Daoy (cell line): ENCODE data around the gene CFAP299. TPM values are rescaled to one million over a fixed set of nuclear protein-coding genes. Genes with fewer than 3 reads are reported as not detected.
A peak's percentile ranks its signal among the peaks of the same experiment; 100 is the strongest.
"Not testable (repeated sequence)": the region's sequence is repeated elsewhere in the genome, so short reads cannot be mapped to it uniquely, and the experiment has no call there.

Source experiments
- DNase-seq: peaks from one replicate; pipeline ENCODE4 v3.0.0-alpha.2; 2015; ENCODE audit warnings: low read depth
- total RNA-seq: library from RNA; depleted of rRNA; stranded (reverse); fragments of >200 nt; shearing (Covaris generic); gene quantifications from 2 replicates; pipeline ENCODE4 v1.2.3, GENCODE V29; 2014

The CFAP299 gene
- total RNA-seq, 1 experiment from 2014 or later: 2.5 TPM

DNA sequence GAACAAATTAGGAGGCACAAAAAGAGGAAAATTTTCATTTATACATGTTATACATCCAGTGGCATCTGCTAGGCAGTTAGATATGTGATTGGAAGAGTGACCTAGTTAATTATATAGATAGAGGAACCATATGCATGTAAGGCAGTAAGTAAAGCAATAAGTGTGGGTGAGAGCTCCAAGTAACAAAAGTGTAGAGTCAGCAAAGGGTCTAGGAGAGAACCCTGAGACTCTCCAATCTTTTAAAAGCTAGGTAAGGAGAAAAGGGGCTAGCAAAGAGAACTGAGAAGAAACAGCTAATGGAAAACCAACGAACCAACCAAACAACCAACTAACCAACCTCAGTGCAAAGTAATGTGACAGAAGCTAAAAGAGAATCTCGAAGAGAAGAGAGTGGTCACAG, 3.8 kb upstream of the CFAP299 start:
- DNase-seq: no peak

DNA sequence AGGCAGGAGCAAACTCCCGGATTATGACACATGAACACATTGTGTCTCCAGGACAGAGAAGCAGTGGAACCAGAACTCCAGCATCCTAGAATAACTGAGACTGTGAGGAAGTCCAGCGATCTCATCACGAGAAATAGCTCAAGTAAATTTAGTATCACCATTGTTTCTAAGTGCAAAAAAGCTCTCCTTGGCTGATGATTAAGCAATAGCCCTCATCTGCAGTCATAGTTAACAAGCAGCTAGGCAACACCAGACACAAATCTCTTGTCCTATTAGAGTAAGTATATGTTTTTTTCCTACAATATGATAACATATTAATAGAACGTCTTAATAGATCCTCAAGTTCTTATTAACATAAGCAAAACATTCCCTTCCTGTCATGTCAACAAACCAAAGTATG, 2.4 kb upstream of the CFAP299 start:
- no peak for DNase-seq

DNA sequence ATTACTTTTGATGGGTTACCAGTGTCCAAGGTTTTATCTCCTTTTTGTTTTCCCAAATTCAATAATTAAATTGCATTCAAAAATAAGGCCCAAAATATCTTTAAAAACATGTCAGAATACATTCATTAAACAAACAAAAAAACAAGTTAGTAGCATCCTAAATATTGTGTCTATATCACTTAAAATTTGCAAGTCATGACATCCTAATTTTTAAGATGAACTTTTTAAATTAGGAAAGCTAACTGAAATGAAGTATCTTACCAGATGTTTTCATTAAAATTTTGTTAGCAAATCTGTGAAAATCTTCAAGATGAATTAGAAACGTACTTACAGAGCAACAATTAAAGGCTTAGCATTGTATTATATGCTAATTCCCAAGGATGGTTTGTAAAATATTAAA, 962 bp upstream of the CFAP299 start:
- DNase-seq: no peak

DNA sequence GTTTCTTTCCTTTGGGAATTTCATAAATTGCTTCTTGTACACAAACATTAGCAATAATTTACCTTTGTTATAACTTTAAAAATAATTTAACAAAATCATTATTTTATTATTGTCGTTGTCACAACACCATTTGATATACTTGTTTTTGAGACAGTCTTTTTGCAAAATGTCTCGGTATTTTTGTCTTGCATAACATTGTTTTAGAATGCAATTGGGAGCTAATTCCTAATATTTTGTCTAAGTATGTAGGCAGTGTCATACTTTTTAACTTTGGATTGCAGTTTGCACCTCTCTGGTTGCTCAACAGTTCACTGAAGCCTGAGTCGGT, 340 bp upstream of the CFAP299 start:
- no peak for DNase-seq

DNA sequence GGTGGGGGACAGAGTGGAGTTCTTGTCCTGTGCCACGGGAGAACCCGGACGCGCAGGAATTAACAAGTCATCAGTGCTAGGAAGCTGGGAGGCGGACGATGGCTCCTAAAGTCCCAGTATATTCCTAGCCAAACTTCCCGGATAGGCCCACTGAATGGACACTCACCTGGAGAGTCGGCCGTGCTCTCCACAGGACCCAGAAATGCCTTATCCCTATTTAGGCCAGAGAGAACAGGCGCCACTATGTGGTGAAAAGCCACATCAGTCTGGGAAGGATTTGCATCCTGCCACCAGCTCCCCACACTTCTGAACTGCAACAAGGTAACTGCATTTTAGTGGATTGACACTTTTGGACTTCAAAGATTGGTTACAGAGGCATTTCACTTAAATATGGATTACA, 1.1 kb downstream of the CFAP299 start:
- DNase-seq: peak; percentile 34

DNA sequence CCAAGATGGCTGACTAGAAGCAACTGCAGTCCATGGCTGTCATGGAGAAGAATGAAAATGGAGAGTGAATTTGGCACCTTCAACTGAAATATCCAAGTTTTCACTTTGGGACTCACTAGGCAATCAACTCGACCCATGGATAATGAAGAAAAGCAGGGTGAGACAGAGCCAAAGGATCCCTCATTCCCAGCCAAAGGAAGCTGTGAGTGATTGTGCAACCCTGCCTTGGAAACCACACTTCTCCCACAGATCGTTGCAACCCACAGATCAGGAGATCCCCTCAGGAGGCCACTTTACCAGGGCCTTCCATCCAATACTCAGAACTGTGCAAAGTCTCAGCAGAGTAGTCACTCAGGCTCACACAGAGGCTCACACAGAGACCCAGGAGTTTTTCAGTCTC, 4.5 kb downstream of the CFAP299 start:
- no peak for DNase-seq

DNA sequence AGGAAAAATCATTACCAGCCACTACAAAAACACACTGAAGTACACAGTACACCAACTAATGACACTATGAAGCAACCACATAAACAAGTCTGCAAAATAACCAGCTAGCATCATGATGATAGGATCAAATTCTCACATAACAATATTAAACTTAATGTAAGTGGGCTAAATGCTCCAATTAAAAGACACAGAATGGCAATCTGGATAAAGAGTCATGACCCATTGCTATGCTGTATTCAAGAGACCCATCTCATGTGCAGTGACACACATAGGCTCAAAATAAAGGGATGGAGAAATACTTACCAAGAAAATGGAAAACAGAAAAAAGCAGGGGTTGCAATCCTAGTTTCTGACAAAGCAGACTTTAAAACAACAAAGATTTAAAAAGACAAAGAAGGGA, 7.2 kb downstream of the CFAP299 start:
- DNase-seq: not testable (repeated sequence)

DNA sequence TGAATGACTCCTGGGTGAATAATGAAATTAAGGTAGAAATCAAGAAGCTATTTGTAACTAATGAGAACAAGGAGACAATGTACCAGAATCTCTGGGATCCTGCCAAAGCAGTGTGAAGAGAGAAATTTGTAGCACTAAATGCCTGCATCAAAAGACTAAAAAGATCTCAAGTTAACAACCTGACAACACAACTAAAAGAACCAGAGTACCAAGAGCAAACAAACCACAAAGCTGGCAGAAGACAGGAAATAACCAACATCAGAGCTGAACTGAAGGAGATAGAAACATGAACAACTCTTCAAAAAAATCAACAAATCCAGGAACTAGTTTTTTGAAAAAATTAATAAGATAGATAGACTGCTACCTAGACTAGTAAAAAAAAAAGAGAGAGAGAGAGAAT, 8.4 kb downstream of the CFAP299 start:
- no peak for DNase-seq

DNA sequence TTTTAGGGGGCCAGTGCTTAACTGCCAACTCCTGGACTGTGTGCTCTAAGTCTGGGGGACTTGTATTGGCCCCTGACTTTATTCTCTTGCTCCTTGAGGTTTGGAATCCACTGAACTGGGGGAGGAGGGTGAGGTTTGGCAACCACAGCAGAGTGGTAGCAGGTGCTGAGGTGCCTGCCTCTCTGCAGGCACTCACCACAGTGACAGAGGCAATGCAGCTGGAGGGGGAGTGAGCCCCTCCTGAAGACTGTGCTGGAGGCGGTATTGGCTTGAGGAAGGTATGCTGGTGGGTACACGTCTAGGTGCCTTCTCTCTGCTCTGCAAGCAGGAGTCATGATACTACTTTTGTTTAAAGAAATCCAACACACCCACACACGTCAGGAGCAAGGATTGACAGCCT, 24.6 kb downstream of the CFAP299 start:
- DNase-seq: no peak

DNA sequence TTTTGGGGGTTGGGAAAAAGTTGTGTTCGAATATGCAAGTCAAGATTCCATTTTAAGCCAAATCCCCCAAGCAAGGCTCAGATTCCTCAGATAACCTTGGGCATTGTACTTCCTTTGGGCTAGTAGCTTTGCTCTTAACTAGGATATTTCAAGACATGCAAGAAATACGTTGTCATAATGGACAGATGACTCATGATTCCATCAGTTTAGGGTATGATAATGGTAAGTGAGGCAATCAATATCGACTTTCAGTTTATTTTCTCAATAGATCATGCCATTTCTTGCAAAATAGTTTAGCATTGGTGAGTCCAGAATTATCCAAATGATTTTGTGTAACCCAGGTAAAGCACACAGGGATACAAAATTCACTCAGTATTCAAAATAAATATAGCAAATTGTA, 25.4 kb downstream of the CFAP299 start:
- no peak for DNase-seq

DNA sequence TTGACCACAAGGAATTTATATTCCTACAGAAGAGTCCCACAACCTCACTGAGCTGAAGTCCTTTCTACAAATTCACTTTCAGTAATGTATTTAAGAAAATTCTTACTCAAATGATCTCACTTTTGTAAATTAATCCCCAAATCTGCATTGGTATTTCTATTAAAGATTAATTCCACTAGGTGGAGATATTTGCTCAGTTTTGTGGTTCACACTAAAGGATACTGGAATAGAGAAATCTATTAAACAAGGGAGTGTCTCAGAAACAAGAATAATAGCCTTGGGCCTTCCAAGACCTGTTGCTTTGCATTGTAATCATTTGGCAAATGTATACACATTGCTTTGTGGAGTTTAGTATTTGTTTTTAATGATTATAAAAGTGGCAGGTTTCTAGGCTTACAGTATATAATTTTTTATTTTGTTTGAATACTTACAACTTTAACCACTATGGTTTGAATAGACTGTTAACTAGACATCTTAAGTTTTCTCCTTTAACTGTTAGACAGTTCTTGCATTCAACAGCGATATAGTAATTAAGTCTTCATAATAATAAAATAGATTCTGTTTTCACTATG, 25.9 kb downstream of the CFAP299 start:
- no peak for DNase-seq

DNA sequence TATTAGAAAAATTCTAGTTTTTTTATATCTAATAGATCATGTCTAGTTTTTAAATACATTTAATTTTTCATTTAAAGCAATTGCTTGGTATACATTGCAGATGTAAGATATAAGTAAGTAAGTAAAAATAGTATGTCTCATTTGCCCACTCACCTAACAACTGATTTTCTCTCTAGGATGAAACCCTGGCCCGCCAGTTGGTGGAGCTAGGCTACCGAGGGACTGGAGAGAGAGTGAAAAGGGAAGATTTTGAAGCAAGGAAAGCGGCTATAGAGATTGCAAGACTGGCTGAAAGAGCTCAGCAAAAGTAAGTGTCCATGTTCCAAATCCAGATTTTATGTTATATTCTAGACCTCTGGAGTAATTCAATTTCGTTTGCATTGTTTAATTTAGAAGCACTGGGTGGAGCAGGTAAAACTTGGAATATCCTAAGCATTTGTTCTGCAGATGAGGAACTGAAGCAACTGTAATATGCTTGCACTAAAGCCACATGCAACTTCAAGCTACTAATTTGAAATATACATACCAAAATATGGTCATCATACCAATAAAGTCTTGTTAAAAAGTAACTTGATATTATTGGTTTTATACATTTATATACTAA, 27.1 kb downstream of the CFAP299 start:
- DNase-seq: peak; percentile 10

DNA sequence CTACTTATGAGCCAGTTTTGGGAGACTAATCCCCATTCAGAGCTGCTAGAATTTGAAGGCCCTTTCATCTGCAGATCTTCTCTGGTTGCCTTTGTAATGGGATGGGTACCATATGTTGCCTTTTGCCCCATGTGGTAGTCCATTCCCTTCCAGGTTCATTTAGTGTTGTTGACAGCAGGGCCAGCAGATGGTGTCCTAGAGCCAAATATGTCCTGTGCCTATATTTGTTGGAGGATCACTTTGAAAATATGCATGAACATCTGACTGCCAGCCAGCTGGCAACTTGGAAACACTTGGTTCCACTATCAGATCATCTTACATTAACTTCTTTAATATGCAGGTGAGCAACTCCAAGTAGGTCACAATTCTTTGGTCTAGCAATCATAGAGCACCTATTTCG, 30.4 kb downstream of the CFAP299 start:
- DNase-seq: peak; percentile 13

DNA sequence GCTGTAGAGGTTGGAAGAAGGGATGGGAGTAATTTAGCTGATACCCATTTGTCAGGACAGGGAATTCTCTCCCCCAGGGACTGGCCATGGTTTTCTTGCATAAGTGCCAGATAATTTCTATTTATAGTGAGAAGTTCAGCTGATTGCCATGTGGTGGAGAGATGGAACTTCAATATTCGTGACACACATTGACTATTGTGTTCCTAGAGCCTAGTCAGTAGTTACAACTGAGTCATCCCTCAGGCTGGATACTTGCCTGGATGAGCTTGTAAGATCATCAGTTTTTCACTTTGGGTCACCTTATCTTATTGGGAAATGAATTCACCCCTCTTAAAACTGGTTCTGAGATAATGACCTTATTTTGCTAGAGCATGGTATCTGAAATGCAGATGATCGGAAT, 32.2 kb downstream of the CFAP299 start:
- no peak for DNase-seq

DNA sequence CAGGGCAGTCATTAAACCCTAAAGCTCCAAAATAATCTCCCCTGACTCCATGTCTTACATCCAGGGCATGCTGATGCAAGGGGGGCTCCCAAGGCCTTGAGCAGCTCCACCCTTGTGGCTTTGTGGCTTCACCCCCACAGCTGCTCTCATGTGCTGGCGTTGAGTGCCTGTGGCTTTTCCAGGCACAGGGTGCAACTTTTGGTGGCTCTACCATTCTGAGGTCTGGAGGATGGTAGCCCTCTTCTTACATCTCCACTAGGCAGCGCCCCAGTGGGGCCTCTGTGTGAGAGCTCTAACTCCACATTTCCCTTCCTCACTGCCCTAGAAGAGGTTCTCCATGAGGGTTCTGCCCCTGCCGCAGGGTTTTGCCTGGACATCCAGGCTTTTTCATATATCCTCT, 35.1 kb downstream of the CFAP299 start:
- DNase-seq: no peak

DNA sequence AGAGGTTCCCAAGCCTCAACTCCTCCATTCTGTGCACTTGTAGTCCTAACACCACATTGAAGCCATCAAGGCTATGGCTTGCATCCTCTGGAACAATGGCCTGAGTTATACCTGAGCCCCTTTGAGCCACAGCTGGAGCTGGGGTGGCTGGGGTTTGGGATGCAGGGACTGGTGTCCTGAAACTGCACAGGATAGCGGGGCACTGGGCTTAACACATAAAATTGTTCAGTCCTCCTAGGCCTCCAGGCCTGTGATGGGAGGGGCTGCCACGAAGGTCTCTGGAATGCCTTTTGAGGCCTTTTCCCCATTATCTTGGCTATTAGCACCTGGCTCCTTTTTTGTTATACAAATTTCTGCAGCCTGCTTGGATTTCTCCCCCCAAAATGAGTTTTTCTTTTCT, 35.5 kb downstream of the CFAP299 start:
- DNase-seq: no peak

DNA sequence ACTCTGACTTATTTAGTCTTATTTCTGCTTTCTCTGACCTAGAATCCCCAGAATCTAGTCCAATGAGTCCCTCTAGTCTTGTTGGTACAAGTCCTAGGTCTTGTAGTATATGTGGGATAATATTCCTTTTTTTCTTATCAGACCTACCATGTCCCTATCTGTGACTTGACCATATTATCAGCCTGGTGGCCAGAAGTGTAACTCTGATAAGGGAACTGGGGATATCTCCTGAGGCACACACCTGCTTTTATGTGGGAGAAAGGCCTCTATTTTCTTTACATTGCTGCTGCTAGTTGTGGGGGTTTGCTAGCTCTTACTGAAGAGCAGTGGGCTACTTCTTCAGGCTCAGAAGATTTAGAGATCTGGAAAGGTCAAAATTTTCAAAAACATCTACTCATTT, 38.6 kb downstream of the CFAP299 start:
- DNase-seq: no peak

DNA sequence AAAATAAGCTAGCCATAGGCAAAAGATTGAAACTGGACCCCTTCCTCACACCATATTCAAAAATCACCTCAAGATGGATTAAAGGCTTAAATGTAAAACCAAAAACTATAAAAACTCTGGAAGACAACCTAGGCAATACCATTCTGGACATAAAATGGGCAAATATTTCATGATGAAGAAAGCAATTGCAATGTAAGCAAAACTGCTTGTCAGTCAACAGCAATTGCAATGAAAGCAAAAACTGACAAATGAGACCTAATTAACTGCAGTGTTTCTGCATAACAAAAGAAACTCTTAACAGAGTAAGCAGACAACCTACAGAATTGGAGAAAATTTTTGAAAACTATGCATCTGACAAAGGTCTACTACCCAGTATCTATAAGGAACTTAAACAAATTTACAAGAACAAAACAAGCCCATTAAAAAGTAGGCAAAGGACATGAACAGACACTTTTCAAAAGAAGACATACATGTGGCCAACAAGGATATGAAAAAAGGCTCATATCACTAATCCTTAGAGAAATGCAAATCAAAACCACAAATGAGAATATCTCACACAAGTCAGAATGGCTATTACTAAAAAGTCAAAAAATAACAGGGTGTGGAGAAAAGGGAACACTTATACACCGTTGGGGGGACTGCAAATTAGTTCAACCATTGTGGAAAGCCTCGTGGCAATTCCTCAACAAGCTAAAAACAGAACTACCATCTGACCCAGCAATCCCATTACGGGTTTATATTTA, 46.7 kb downstream of the CFAP299 start:
- no peak for DNase-seq

DNA sequence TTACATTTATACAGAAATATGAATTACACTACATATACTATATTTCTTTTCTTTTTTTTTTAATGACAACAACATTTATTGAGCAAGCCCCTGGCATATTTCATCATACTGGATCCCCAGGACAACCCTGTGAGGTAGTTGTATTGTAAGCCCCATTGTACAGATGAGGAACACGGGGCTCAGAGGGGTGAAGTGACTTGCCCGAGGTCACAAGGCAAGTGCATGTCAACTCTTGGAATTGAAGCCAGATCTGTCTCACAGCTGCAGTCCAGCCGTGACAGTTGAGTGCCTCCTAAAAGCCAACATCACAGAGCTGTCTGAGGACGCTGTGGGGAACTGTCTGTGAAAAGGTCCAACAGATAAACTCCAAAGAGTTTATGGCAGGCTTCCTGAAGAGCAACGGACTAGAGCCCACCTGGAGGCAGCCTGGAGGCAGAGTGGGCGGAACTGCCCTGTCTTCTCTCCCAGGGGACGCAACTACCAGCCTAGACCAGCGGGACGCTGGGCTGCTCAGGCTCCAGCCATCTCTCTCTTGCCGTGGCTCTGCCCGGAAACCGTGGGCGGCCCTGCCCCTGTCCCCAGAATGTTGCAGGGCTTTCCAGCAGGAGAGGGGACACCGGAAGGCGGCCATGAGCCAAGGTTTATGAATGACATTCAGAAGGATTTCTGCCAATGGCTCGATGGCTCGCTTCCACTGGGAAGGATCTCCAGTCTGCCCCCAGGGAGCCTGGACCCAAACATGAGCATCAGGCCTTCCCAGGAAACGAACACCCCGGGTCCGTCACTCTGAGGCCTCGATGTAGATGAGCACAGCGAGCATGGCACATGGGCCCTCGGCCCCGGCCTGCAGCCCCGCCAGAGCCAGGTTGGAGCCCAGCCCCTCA, 50.1 kb downstream of the CFAP299 start:
- DNase-seq: no peak

DNA sequence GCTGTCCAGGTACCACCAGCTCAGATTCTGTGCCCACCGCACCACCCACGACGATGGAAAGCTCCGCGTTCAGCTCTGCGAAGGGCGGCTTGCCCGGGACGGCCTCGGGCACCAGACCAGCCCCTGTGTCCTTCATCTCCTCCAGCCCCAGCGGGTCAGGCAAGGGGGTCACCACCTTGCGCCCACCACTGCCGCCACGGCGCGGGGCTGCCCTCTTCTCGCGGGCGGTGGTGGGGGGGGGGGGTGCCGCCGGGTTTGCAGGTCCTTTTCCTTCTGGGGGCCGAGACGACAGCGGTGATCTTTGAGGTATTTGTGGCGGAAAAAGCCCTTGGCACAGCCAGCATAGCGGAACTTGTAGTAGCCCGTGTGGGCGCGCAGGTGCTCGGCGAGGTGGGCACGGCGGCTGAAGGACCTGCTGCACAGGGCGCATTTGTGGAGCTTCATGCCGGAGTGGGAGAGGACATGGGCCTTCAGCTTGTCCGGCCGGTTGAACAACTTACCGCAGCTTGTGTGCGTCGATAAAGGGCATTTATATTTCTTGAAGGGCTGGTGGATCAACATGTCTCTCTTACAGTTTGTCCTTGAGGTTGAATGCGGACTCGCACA, 50.9 kb downstream of the CFAP299 start:
- DNase-seq: no peak

DNA sequence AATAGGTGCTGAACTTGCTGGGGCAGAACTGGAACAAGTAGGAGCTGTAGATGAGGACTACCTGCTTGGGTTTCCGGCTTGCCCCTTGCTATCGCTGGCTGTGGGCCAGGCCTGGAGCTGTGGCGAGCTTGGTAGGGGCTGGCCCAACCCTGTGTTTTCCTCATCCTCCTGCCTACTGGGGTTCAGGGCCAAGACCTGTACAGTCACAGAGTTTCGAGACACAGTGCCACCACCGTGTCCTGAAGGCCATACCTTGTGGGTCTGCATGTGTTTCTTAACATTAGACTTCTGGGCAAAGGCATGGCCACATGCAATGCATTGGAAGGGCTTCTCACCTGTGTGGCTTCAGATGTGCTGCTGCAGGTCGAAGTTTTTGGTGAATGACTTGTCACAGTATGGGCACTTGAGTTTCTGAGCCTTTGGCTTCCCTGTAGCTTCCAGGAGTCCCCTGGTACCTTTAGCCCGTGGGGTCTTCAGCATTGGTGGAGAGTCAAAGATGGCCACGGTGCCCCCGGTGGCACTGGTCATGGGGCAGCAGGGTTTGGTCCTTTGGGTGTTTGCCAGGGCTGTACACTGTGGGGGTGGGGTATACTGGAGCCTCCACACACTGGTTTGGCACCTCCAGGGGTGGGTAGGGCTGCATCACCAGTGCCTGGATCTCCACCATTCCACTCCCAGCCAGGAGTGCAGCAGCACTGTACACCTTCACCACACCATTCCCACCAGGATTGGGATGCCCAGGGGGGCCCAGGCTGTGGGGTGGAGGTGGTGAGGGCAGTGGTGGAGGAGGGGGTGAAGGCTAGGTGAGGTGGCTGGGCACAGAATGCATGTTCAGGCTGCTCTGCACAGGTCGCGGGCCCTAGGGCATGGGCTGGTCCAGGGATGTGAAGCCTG, 52.1 kb downstream of the CFAP299 start:
- no peak for DNase-seq
